ENCODE measurements around the gene CACNG1.

Gene CACNG1

DNA sequence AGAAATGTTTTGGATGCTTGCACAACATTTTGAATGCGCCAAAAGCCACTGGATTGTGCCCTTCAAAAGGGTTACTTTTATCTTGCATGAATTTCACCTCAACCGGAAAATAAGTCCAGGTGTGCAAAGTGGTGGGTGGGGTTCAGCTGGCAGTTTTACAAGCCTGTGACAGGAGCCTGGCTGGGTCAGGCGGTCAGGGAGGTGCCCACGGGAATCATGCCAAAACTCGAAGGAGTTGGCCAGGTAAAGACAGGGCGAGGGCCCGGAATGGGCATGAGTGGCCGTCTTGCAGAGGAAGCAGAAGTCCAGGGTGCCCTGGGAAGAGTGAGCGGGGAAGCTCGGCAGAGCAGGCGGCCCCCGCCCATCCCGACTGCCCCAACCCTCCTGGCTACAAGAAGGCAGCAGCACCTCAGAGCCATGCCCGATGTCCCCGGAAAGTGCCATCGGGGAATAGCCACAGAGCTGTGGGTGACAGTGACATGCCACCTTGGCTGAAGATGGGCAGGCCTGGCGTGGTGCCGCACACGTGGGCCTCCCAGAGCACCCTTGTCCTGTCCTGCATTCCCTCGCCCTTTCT, 19.1 kb upstream of the CACNG1 start:
- Histone ChIP-seq H2AFZ (ENCODE audit: low read depth, low read length) (no peak overlapping the region), H3K79me1 (replicated peaks; ENCODE audit: low read length, poor library complexity, severe bottlenecking) (no peaks in the 10 kb centered on the region), H3K18ac (ENCODE audit: low read depth in 1 of 2, low read length in 2 of 2) (no peak overlapping the region), H3K36me3 (ENCODE audit: control insufficient read depth in 1 of 2, insufficient read depth in 2 of 2, low read depth in 1 of 2, low read length in 2 of 2) (no peaks in the 10 kb centered on the region), H2BK120ac (ENCODE audit: low read depth, low read length) (no peak overlapping the region), H3K27ac (ENCODE audit: low read length, poor library complexity, severe bottlenecking) (no peak overlapping the region), H2BK15ac (ENCODE audit: low read depth, poor library complexity, severe bottlenecking) (no peak overlapping the region), H4K8ac (ENCODE audit: low read length) (no peak overlapping the region), H3K27me3 (ENCODE audit: control insufficient read depth in 1 of 2, insufficient read depth in 1 of 2, low read length in 2 of 2) (peaks cover 29 to 33% of the 10 kb centered on the region in 2 experiments), H4K91ac (ENCODE audit: low read length) (no peak overlapping the region), H3K14ac (ENCODE audit: low read length in 2 of 2) (no peak overlapping the region), H3K9me3 (ENCODE audit: control insufficient read depth, low read length) (no peaks in the 10 kb centered on the region), H3K4me3 (ENCODE audit: insufficient read depth in 1 of 2, low read depth in 1 of 2, low read length in 2 of 2) (no peak overlapping the region), H3K4me1 (ENCODE audit: control insufficient read depth, insufficient read depth, low read depth, low read length) (peaks cover 2% of the 10 kb centered on the region), H2BK12ac (ENCODE audit: low read length in 2 of 2) (no peak overlapping the region), H3K4ac (ENCODE audit: low read depth in 1 of 2, low read length in 2 of 2) (no peak overlapping the region), H3K4me2 (ENCODE audit: low read length, poor library complexity, severe bottlenecking) (no peak overlapping the region), H3K23ac (ENCODE audit: low read length in 2 of 2) (no peak overlapping the region), H3K9ac (ENCODE audit: low read length) (no peak overlapping the region), H2AK5ac (ENCODE audit: low read length, severe bottlenecking) (no peak overlapping the region), H2BK5ac (ENCODE audit: low read depth, low read length, poor library complexity, severe bottlenecking) (no peak overlapping the region)
- 92% methylated on average over 20 of the region's 20 CpGs for WGBS
- no peak for DNase-seq

DNA sequence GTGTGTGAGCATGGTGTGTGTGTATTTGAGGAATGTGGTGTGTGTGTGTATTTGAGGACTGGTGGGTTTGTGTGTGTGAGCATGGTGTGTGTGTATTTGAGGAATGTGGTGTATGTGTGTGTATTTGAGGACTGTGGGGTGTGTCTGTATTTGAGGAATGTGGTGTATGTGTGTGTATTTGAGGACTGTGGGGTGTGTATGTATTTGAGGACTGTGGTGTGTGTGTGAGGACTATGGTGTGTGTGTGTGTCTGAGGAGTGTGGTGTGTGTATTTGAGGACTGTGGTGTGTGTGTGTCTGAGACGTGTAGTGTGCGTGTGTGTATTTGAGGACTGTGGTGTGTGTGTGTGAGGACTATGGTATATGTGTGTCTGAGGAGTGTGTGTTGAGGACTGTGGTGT, 18.0 kb upstream of the CACNG1 start:
- Histone ChIP-seq H3K14ac (ENCODE audit: low read length in 2 of 2) (no peak overlapping the region), H3K4me3 (ENCODE audit: insufficient read depth in 1 of 2, low read depth in 1 of 2, low read length in 2 of 2) (no peak overlapping the region), H3K9ac (ENCODE audit: low read length) (no peak overlapping the region), H3K4me1 (ENCODE audit: control insufficient read depth, insufficient read depth, low read depth, low read length) (peaks cover 2% of the 10 kb centered on the region), H3K4me2 (ENCODE audit: low read length, poor library complexity, severe bottlenecking) (no peak overlapping the region), H2BK5ac (ENCODE audit: low read depth, low read length, poor library complexity, severe bottlenecking) (no peak overlapping the region), H2AFZ (ENCODE audit: low read depth, low read length) (no peak overlapping the region), H3K79me1 (replicated peaks; ENCODE audit: low read length, poor library complexity, severe bottlenecking) (no peaks in the 10 kb centered on the region), H4K91ac (ENCODE audit: low read length) (no peak overlapping the region), H2BK120ac (ENCODE audit: low read depth, low read length) (no peak overlapping the region), H3K9me3 (ENCODE audit: control insufficient read depth, low read length) (no peaks in the 10 kb centered on the region), H3K36me3 (ENCODE audit: control insufficient read depth in 1 of 2, insufficient read depth in 2 of 2, low read depth in 1 of 2, low read length in 2 of 2) (no peaks in the 10 kb centered on the region), H3K18ac (ENCODE audit: low read depth in 1 of 2, low read length in 2 of 2) (no peak overlapping the region), H3K23ac (ENCODE audit: low read length in 2 of 2) (no peak overlapping the region), H3K27me3 (ENCODE audit: control insufficient read depth in 1 of 2, insufficient read depth in 1 of 2, low read length in 2 of 2) (peaks cover 32 to 33% of the 10 kb centered on the region in 2 experiments), H3K4ac (ENCODE audit: low read depth in 1 of 2, low read length in 2 of 2) (no peak overlapping the region), H4K8ac (ENCODE audit: low read length) (no peak overlapping the region), H2AK5ac (ENCODE audit: low read length, severe bottlenecking) (no peak overlapping the region), H2BK12ac (ENCODE audit: low read length in 2 of 2) (no peak overlapping the region), H2BK15ac (ENCODE audit: low read depth, poor library complexity, severe bottlenecking) (no peak overlapping the region), H3K27ac (ENCODE audit: low read length, poor library complexity, severe bottlenecking) (no peak overlapping the region)
- 100% methylated on average over 2 of the region's 2 CpGs for WGBS
- DNase-seq, result no peak

DNA sequence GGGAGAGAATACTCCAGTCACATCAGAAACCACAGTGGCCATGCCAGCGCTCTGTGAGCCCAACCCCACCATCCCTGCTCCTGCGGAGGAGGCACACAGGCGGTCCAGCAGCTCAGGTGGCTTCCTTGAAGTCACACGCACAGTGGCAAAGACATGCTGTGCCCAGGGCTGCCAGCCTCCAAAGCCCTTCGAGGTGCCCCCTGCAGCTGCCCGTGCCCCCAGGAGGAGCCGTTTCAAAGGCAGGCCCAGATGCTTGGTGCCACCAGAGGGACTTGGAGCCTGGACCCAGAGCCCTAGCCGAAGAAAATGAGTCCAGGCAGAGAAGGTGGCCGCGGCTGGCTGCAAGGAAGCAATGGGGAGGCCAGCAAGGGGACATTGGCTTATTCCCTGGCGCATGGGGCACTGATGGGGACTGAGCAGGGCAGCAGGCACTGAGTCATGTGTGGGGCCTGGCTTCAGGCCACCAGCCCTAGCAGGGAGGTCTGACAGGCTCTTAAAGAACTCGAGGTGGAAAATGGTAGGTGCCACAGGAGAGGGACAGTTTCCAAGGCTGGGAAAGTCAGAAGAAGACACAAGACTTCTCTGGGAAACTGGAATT, 17.2 kb upstream of the CACNG1 start:
- no peak overlapping the region for H3K23ac ChIP-seq (ENCODE audit: low read length in 2 of 2)
- H3K4me1 ChIP-seq (ENCODE audit: control insufficient read depth, insufficient read depth, low read depth, low read length), result peaks cover 2% of the 10 kb centered on the region
- H3K36me3 ChIP-seq (ENCODE audit: control insufficient read depth in 1 of 2, insufficient read depth in 2 of 2, low read depth in 1 of 2, low read length in 2 of 2), result no peaks in the 10 kb centered on the region
- DNase-seq, result no peak
- no peak overlapping the region for H4K8ac ChIP-seq (ENCODE audit: low read length)
- no peak overlapping the region for H2BK120ac ChIP-seq (ENCODE audit: low read depth, low read length)
- H3K14ac ChIP-seq (ENCODE audit: low read length in 2 of 2), result peak overlapping the region in 1 of 2 experiments; percentile 71
- no peak overlapping the region for H3K27ac ChIP-seq (ENCODE audit: low read length, poor library complexity, severe bottlenecking)
- H3K4ac ChIP-seq (ENCODE audit: low read depth in 1 of 2, low read length in 2 of 2), result no peak overlapping the region
- 91% methylated on average over 12 of the region's 12 CpGs for WGBS
- H3K9ac ChIP-seq (ENCODE audit: low read length), result no peak overlapping the region
- no peaks in the 10 kb centered on the region for H3K79me1 ChIP-seq (replicated peaks; ENCODE audit: low read length, poor library complexity, severe bottlenecking)
- no peak overlapping the region for H4K91ac ChIP-seq (ENCODE audit: low read length)
- no peak overlapping the region for H3K4me3 ChIP-seq (ENCODE audit: insufficient read depth in 1 of 2, low read depth in 1 of 2, low read length in 2 of 2)
- no peaks in the 10 kb centered on the region for H3K9me3 ChIP-seq (ENCODE audit: control insufficient read depth, low read length)
- H2BK12ac ChIP-seq (ENCODE audit: low read length in 2 of 2), result no peak overlapping the region
- H3K27me3 ChIP-seq (ENCODE audit: control insufficient read depth in 1 of 2, insufficient read depth in 1 of 2, low read length in 2 of 2), result peaks cover 29 to 32% of the 10 kb centered on the region in 2 experiments
- no peak overlapping the region for H2BK5ac ChIP-seq (ENCODE audit: low read depth, low read length, poor library complexity, severe bottlenecking)
- no peak overlapping the region for H2AK5ac ChIP-seq (ENCODE audit: low read length, severe bottlenecking)
- H3K18ac ChIP-seq (ENCODE audit: low read depth in 1 of 2, low read length in 2 of 2), result no peak overlapping the region
- no peak overlapping the region for H3K4me2 ChIP-seq (ENCODE audit: low read length, poor library complexity, severe bottlenecking)
- no peak overlapping the region for H2BK15ac ChIP-seq (ENCODE audit: low read depth, poor library complexity, severe bottlenecking)
- no peak overlapping the region for H2AFZ ChIP-seq (ENCODE audit: low read depth, low read length)

DNA sequence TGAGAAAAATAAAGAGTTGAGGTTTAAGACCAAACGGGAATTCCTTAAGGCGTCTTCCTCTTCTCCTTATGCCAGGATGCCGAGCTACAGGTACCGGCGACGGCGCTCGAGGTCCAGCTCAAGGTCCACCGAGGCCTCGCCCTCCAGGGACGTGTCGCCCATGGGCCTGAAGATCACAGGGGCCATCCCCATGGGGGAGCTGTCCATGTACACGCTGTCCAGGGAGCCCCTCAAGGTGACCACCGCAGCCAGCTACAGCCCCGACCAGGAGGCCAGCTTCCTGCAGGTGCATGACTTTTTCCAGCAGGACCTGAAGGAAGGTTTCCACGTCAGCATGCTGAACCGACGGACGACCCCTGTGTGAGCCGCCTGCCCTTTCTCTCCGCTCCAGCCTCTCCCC, 13.7 kb upstream of the CACNG1 start:
- Histone ChIP-seq H3K79me1 (replicated peaks; ENCODE audit: low read length, poor library complexity, severe bottlenecking) (no peaks in the 10 kb centered on the region), H3K4ac (ENCODE audit: low read depth in 1 of 2, low read length in 2 of 2) (no peak overlapping the region), H3K23ac (ENCODE audit: low read length in 2 of 2) (no peak overlapping the region), H3K36me3 (ENCODE audit: control insufficient read depth in 1 of 2, insufficient read depth in 2 of 2, low read depth in 1 of 2, low read length in 2 of 2) (no peaks in the 10 kb centered on the region), H3K18ac (ENCODE audit: low read depth in 1 of 2, low read length in 2 of 2) (no peak overlapping the region), H4K91ac (ENCODE audit: low read length) (no peak overlapping the region), H3K9me3 (ENCODE audit: control insufficient read depth, low read length) (peaks cover 9% of the 10 kb centered on the region), H3K27me3 (ENCODE audit: control insufficient read depth in 1 of 2, insufficient read depth in 1 of 2, low read length in 2 of 2) (peaks cover 30 to 38% of the 10 kb centered on the region in 2 experiments), H2AFZ (ENCODE audit: low read depth, low read length) (no peak overlapping the region), H3K27ac (ENCODE audit: low read length, poor library complexity, severe bottlenecking) (no peak overlapping the region), H3K4me2 (ENCODE audit: low read length, poor library complexity, severe bottlenecking) (no peak overlapping the region), H2BK120ac (ENCODE audit: low read depth, low read length) (no peak overlapping the region), H2AK5ac (ENCODE audit: low read length, severe bottlenecking) (no peak overlapping the region), H4K8ac (ENCODE audit: low read length) (no peak overlapping the region), H2BK5ac (ENCODE audit: low read depth, low read length, poor library complexity, severe bottlenecking) (no peak overlapping the region), H3K4me3 (ENCODE audit: insufficient read depth in 1 of 2, low read depth in 1 of 2, low read length in 2 of 2) (no peak overlapping the region), H3K4me1 (ENCODE audit: control insufficient read depth, insufficient read depth, low read depth, low read length) (peaks cover 2% of the 10 kb centered on the region), H3K14ac (ENCODE audit: low read length in 2 of 2) (no peak overlapping the region), H2BK12ac (ENCODE audit: low read length in 2 of 2) (no peak overlapping the region), H3K9ac (ENCODE audit: low read length) (no peak overlapping the region), H2BK15ac (ENCODE audit: low read depth, poor library complexity, severe bottlenecking) (no peak overlapping the region)
- WGBS, result 93% methylated on average over 21 of the region's 21 CpGs
- no peak for DNase-seq
